H9 (cell line): ENCODE results near the gene MECR. TPM values are rescaled to one million over a fixed set of nuclear protein-coding genes. Genes with fewer than 3 reads are reported as not detected.

Experiments
- DNase-seq: peaks from one replicate; pipeline ENCODE4 v3.0.0-alpha.2; 2017
- H2AFZ ChIP-seq: one replicate; pipeline ENCODE4 v1.6.1; 2013; ENCODE audit warnings: mild to moderate bottlenecking, low read length, control low read depth, moderate library complexity
- H2AK5ac ChIP-seq: 2 replicates; pipeline ENCODE4 v1.6.1; 2013; ENCODE audit warnings: low read length, control low read depth, mixed read lengths; ENCODE audit not compliant: insufficient read length
- H2BK120ac ChIP-seq: one replicate; pipeline ENCODE4 v1.6.1; 2013; ENCODE audit warnings: low read depth, mild to moderate bottlenecking, low read length, control low read depth, inconsistent platforms; ENCODE audit not compliant: poor library complexity, severe bottlenecking
- H2BK12ac ChIP-seq: 2 replicates; pipeline ENCODE4 v1.6.1; 2013; ENCODE audit warnings: low read length, control low read depth, mixed read lengths, low read depth; ENCODE audit not compliant: insufficient read length
- H2BK15ac ChIP-seq: 2 replicates; pipeline ENCODE4 v1.6.1; 2013; ENCODE audit warnings: low read depth, low read length, control low read depth
- H2BK20ac ChIP-seq: one replicate; pipeline ENCODE4 v1.6.1; 2013; ENCODE audit warnings: low read depth, mild to moderate bottlenecking, low read length, control low read depth, inconsistent platforms; ENCODE audit not compliant: poor library complexity, severe bottlenecking
- H2BK5ac ChIP-seq: 2 replicates; pipeline ENCODE4 v1.6.1; 2013; ENCODE audit warnings: low read length, control low read depth, mixed read lengths; ENCODE audit not compliant: insufficient read length
- H3K14ac ChIP-seq: 2 replicates; pipeline ENCODE4 v1.6.1; 2013; ENCODE audit warnings: low read length, control low read depth; ENCODE audit not compliant: insufficient read depth
- H3K18ac ChIP-seq: 2 replicates; pipeline ENCODE4 v1.6.1; 2013; ENCODE audit warnings: low read depth, mild to moderate bottlenecking, mixed read lengths, low read length, control low read depth; ENCODE audit not compliant: insufficient read length
- H3K23ac ChIP-seq: 2 replicates; pipeline ENCODE4 v1.6.1; 2013; ENCODE audit warnings: low read length, control low read depth, mixed read lengths, low read depth; ENCODE audit not compliant: insufficient read length
- H3K23me2 ChIP-seq: 2 replicates; pipeline ENCODE4 v1.6.1; 2013; ENCODE audit warnings: low read depth, mild to moderate bottlenecking, mixed read lengths, low read length, control low read depth; ENCODE audit not compliant: insufficient read length, poor library complexity, severe bottlenecking
- H3K27ac ChIP-seq: 2 replicates; pipeline ENCODE4 v1.5.1; 2013; ENCODE audit warnings: low read length, control low read depth, mixed read lengths, low read depth; ENCODE audit not compliant: insufficient read length
- H3K27me3 ChIP-seq: 2 replicates; pipeline ENCODE4 v1.6.1; 2013; ENCODE audit warnings: low read length, control low read depth, inconsistent platforms; ENCODE audit not compliant: insufficient read depth
- H3K4ac ChIP-seq: 2 replicates; pipeline ENCODE4 v1.6.1; 2013; ENCODE audit warnings: low read depth, mild to moderate bottlenecking, control low read depth, inconsistent platforms, low read length, moderate library complexity
- H3K4me1 ChIP-seq: 2 replicates; pipeline ENCODE4 v1.6.1; 2013; ENCODE audit warnings: low read length, control low read depth, inconsistent platforms; ENCODE audit not compliant: insufficient read depth
- H3K4me2 ChIP-seq: 2 replicates; pipeline ENCODE4 v1.6.1; 2013; ENCODE audit warnings: low read length, control low read depth, mixed read lengths; ENCODE audit not compliant: insufficient read length, insufficient read depth
- H3K56ac ChIP-seq: 2 replicates; pipeline ENCODE4 v1.6.1; 2013; ENCODE audit warnings: low read depth, mild to moderate bottlenecking, mixed read lengths, low read length, control low read depth; ENCODE audit not compliant: insufficient read length
- H3K79me1 ChIP-seq: 2 replicates; pipeline ENCODE4 v1.6.1; 2013; ENCODE audit warnings: low read depth, mild to moderate bottlenecking, moderate library complexity, low read length, control low read depth, inconsistent platforms; ENCODE audit not compliant: insufficient read depth, poor library complexity, severe bottlenecking
- H3K79me2 ChIP-seq: 2 replicates; pipeline ENCODE4 v1.6.1; 2013; ENCODE audit warnings: low read length, control low read depth, inconsistent platforms; ENCODE audit not compliant: insufficient read depth
- H3K9ac ChIP-seq: 2 replicates; pipeline ENCODE4 v1.6.1; 2013; ENCODE audit warnings: low read length, control low read depth, mixed read lengths; ENCODE audit not compliant: insufficient read length; ENCODE audit errors: extremely low read depth
- H3K9me3 ChIP-seq: one replicate; pipeline ENCODE4 v1.6.1; 2013; ENCODE audit warnings: low read depth, low read length, inconsistent platforms; ENCODE audit not compliant: control insufficient read depth
- H3T11ph ChIP-seq: one replicate; pipeline ENCODE4 v1.6.1; 2013; ENCODE audit warnings: mild to moderate bottlenecking, low read length, control low read depth, inconsistent platforms
- H4K20me1 ChIP-seq: one replicate; pipeline ENCODE4 v1.6.1; 2013; ENCODE audit not compliant: control insufficient read depth, insufficient read length, insufficient read depth
- H4K5ac ChIP-seq: 2 replicates; pipeline ENCODE4 v1.6.1; 2013; ENCODE audit warnings: low read depth, mild to moderate bottlenecking, mixed read lengths, low read length, control low read depth; ENCODE audit not compliant: insufficient read length
- H4K8ac ChIP-seq: replicated peaks from 2 replicates; pipeline ENCODE4 v1.6.1; 2013; ENCODE audit warnings: low read length, control low read depth, mixed read lengths, low read depth; ENCODE audit not compliant: insufficient read length
- H4K91ac ChIP-seq: 2 replicates; pipeline ENCODE4 v1.6.1; 2013; ENCODE audit warnings: low read depth, mild to moderate bottlenecking, moderate library complexity, mixed read lengths, low read length, control low read depth; ENCODE audit not compliant: insufficient read length
- H3K27ac Mint-ChIP-seq, 3 experiments: 2 replicates in 2 of 3; 3 replicates in 1 of 3; pipeline ENCODE4 v1.8.0; 2020 to 2021; ENCODE audit warnings: mixed read lengths in 3 of 3, mild to moderate bottlenecking in 1 of 3, moderate library complexity in 1 of 3
- H3K27me3 Mint-ChIP-seq: 2 replicates; pipeline ENCODE4 v1.8.0; 2021; ENCODE audit warnings: low read depth, mild to moderate bottlenecking, moderate library complexity, mixed read lengths
- H3K36me3 Mint-ChIP-seq, 3 experiments: 2 replicates in 2 of 3; 3 replicates in 1 of 3; pipeline ENCODE4 v1.8.0; 2020 to 2021; ENCODE audit warnings: low read depth in 3 of 3, mixed read lengths in 3 of 3; ENCODE audit not compliant: insufficient read depth in 1 of 3
- H3K4me1 Mint-ChIP-seq, 2 experiments: 2 replicates each; pipeline ENCODE4 v1.8.0; 2020; ENCODE audit warnings: mixed read lengths in 2 of 2
- H3K4me3 Mint-ChIP-seq, 2 experiments: 2 replicates in 1 of 2; 3 replicates in 1 of 2; pipeline ENCODE4 v1.8.0; 2020 to 2021; ENCODE audit warnings: mild to moderate bottlenecking in 2 of 2, mixed read lengths in 2 of 2, moderate library complexity in 1 of 2
- H3K9me3 Mint-ChIP-seq, 2 experiments: 2 replicates in 1 of 2; 3 replicates in 1 of 2; pipeline ENCODE4 v1.8.0; 2020; ENCODE audit warnings: mild to moderate bottlenecking in 2 of 2, mixed read lengths in 2 of 2, moderate library complexity in 1 of 2
- WGBS: extraction: QIAGEN DNeasy Blood & Tissue Kit; methylation state at CpG from one replicate; pipeline ENCODE4 v1.1.7; 2013; ENCODE audit warnings: missing lambda C conversion rate, low lambda C conversion rate, mixed read lengths; ENCODE audit not compliant: insufficient read length; ENCODE audit errors: extremely low coverage; 5-methylcytosine and 5-hydroxymethylcytosine counted together
- total RNA-seq: library from RNA; stranded (reverse); gene quantifications from 2 replicates; pipeline ENCODE4 v1.2.1, GENCODE V29; 2021
- TF ChIP-seq, protein P1 (sequence below): fragments of 200-600 bp; sonication (generic); conservative IDR thresholded peaks from 3 replicates; pipeline ENCODE4 v1.8.0; 2021; ENCODE audit warnings: antibody characterized with exemption, mild to moderate bottlenecking

Gene MECR
- total RNA-seq, 1 experiment from 2014 or later = 30.9 TPM

- no peak overlapping the region for H3K27ac ChIP-seq
- H3K23me2 ChIP-seq = peaks cover 12% of the 10 kb centered on the region
- H3K27me3 ChIP-seq = peaks cover 7% of the 10 kb centered on the region; the same call in 1 of the 2 replicates
- H2BK5ac ChIP-seq = no peak overlapping the region
- no peak overlapping the region for H2BK12ac ChIP-seq
- no peak overlapping the region for H4K8ac ChIP-seq
- peaks cover 40 to 44% of the 10 kb centered on the region in 2 experiments for H3K4me1 Mint-ChIP-seq
- no peak overlapping the region; a peak in 1 of 7 replicates for H3K27ac Mint-ChIP-seq
- H3K9ac ChIP-seq = no peak overlapping the region
- no peaks in the 10 kb centered on the region for H3K9me3 ChIP-seq
- H3T11ph ChIP-seq = no peak overlapping the region
- DNase-seq = peak; percentile 63
- no peak overlapping the region for H2AK5ac ChIP-seq
- H3K79me2 ChIP-seq = no peaks in the 10 kb centered on the region
- peaks cover 3% of the 10 kb centered on the region in 2 experiments for H3K9me3 Mint-ChIP-seq
- H3K4me3 Mint-ChIP-seq = peak overlapping the region; percentile 72 to 94
- H2AFZ ChIP-seq = no peak overlapping the region
- H3K79me1 ChIP-seq = no peaks in the 10 kb centered on the region
- no peak overlapping the region for H3K56ac ChIP-seq
- no peak overlapping the region for H3K4ac ChIP-seq
- H3K4me2 ChIP-seq = peak overlapping the region; percentile 64
- peaks cover 8 to 21% (median 20%) of the 10 kb centered on the region in 3 experiments for H3K36me3 Mint-ChIP-seq
- H3K14ac ChIP-seq = no peak overlapping the region
- peaks cover 12% of the 10 kb centered on the region; the same call in 1 of the 2 replicates for H3K4me1 ChIP-seq
- TF ChIP-seq, protein P1, sequence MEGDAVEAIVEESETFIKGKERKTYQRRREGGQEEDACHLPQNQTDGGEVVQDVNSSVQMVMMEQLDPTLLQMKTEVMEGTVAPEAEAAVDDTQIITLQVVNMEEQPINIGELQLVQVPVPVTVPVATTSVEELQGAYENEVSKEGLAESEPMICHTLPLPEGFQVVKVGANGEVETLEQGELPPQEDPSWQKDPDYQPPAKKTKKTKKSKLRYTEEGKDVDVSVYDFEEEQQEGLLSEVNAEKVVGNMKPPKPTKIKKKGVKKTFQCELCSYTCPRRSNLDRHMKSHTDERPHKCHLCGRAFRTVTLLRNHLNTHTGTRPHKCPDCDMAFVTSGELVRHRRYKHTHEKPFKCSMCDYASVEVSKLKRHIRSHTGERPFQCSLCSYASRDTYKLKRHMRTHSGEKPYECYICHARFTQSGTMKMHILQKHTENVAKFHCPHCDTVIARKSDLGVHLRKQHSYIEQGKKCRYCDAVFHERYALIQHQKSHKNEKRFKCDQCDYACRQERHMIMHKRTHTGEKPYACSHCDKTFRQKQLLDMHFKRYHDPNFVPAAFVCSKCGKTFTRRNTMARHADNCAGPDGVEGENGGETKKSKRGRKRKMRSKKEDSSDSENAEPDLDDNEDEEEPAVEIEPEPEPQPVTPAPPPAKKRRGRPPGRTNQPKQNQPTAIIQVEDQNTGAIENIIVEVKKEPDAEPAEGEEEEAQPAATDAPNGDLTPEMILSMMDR = no peak
- no CpG with 5 or more reads among the region's 29 CpGs for WGBS
- H4K20me1 ChIP-seq = no peaks in the 10 kb centered on the region
- H4K5ac ChIP-seq = no peak overlapping the region
- no peak overlapping the region for H2BK20ac ChIP-seq
- H3K23ac ChIP-seq = no peak overlapping the region
- H3K18ac ChIP-seq = no peak overlapping the region
- no peak overlapping the region for H2BK120ac ChIP-seq
- no peak overlapping the region for H4K91ac ChIP-seq
- H2BK15ac ChIP-seq = no peak overlapping the region
- H3K27me3 Mint-ChIP-seq = peaks cover 22% of the 10 kb centered on the region
Observed at GRCh38 chr1:29260531-29260930, 29.8 kb upstream of the MECR start.
